ENCODE measurements around the gene UMAD1.

Gene UMAD1

GRCh38 chr7:7848246-7848645 lies 207.7 kb downstream of the UMAD1 start:
- no peak for DNase-seq

DNA sequence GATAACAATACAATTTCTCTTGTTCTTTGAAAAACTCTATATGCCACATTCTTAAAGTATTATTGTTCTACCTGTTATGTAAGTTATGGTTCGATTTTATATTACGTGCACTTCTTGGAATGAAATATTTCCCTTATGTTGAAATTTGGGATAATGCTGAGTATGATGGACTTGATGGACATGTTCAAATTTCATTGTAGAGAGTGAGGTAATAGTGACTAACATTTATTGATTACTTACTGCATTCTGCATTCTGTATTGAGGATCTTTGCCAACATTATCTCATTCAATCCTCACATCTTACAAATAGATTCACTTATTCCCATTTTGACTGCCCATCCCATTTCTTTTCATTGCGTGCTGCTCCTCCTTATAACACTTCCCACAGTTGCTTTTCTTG lies 208.3 kb downstream of the UMAD1 start:
- no peak for DNase-seq

DNA sequence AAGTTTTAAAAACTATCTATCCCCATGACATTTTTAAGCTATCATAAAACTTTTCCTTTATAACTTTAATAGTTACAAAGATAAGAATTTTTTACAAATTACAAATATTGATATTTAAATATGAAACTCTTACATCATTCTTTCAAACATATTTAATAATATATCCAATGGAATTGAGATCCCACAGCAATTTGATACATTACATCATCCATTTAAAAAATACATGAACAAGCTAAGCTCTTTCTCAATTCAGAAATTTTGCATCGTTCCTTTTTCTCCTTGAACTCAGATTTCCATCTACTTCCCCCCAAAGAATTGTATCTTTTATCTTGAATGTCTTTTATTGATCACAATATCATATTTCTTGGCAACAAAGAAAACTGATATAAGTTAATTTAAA lies 209.6 kb downstream of the UMAD1 start:
- no peak for DNase-seq

DNA sequence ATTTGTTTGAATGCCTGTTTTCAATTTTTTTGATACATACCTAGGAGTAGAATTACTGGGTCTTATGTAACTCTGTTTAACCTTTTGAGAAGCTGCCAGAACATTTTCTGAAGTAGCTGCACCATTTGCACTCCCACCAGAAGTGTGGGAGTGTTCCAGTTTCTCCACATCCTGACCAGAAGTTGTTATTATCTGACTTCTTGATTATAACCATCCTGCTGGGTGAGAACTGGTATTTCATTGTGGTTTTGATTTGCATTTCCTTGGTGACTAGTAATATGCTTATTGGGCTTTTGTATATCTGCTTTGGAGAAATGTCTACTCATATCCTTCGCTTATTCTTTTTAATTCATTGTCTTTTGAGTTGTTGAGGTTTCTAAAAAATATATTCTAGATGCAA lies 210.8 kb downstream of the UMAD1 start:
- DNase-seq, result no peak

DNA sequence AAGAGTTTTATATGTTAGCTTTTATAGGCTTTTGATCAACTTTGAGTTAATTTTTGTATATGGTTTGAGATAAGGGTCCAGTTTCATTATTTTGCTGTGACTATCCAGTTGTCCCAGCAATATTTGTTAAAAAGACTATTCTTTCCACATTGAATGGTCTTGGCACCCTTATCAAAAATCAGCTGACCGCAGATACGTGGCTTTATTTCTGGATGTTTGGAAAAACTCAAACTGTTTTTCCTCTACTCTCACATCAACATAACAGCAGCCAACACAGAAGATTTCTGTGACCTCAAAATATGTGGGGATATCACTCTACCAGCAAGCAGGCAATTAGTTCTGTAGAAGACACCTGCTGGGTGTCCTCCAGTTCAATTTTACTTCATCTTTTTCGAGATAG lies 211.4 kb downstream of the UMAD1 start:
- DNase-seq, result no peak

DNA sequence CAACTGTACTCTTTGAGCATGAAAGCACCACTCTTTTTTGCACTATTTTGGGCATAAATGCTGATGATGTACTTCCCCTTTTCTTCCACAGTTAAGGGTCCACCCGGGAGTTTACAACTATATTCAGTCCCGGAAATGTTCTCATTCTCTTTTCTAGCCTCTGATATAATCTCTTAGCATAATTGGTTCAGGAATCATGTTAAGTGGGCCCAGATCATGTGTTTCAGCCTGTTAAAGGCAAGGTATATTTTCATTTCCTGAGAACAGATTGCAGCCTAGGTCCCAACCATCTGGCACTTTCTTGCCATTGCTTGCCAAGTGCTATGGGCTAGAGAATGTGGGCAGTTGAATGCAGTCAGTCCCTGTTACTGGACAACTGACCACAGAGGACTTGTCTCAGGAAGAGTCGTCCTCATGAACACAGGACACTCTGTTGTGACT lies 216.6 kb downstream of the UMAD1 start:
- no peak for DNase-seq

GRCh38 chr7:7858559-7858958 lies 218.0 kb downstream of the UMAD1 start:
- DNase-seq, result no peak

DNA sequence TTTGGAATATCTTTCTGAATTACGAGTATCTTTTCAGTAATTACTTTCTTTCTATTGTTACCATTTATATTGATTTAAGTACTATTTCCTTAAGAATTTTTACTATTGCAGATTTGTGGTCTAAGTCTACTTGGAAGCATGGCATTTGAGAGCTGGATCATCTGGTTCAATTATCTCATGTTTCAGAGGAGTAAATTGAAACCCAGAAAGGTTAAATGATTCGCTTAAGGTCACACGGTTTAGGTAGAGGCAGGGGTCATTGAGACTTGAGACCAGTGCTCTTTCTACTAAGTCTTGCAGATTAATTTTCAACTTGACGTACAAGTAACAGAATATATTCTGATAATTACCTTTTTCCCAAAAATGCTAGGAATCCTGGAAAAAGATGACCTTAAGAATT lies 218.9 kb downstream of the UMAD1 start:
- no peak for DNase-seq

DNA sequence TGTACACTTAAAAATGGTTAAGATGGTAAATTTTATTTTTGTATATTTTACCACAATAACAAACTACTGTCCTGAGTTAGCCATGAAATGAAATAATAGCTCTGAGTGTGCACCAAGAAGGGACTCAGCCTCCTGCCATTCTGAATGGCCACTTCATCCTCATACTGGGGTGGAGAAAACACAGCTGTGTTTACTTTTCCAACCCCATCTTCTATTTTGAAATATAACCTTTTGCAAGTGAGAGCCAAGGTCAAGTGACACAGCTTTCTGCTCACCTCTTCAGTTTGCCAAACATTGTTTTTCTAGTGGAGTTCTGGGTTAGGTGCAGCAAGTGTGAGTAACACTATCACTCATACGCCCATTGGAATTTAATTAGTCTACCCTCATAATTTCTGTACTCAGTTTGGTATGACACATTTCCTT lies 220.7 kb downstream of the UMAD1 start:
- DNase-seq, result no peak

DNA sequence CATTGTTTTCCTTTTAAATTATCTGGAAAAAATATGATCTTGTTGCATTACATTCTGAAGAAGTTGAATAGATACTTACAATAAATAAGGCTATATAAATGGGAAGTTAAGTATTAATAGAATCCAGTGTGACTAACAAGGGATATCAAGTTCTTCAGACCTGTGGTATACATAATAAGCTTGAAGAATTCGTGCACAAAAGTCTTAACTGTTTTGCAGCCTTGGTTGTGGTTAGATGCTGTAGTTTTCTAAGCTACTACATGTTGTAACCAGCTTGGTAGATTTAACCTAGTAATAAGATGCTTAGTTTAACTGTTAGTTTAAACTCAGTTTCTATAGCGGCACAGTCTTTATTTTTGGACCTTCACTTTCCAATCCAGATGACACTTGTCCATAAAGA lies 221.8 kb downstream of the UMAD1 start:
- no peak for DNase-seq

DNA sequence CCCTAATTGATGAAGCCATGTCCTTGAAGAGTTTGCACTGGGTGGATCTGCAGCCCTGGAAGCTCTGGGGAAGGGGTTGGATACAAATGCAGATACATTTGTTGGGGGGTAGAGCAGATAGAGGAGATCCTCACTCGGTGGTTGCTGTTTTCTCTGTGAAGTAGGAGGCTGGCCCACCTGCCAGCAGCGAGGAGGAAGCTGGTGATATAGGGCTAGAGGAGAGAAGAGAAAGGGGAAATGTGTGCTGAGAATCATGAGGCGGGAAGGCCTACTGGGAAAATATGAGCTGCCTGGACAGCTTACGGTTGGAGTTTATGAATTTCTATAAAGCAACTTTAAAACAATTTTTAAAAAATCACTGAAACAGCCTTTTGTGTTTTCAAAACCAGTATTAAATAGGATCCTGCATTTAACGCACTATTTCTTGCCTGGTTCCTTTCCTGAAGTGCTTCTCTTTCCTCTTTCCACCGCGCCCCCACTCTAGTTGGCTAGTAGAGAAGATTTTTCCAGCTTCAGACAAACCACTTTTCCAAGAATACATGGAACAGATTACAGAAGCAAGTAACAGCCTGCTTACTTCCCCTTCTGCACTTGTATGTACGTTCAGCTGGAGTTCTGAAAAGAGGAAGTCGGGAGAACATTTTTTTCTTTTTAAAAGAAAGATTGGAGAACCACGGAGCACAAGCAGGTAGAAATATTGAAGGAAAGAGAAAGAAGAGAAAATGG lies 227.5 kb downstream of the UMAD1 start:
- DNase-seq, result no peak

GRCh38 chr7:7868572-7868899 lies 228.0 kb downstream of the UMAD1 start:
- DNase-seq, result no peak

DNA sequence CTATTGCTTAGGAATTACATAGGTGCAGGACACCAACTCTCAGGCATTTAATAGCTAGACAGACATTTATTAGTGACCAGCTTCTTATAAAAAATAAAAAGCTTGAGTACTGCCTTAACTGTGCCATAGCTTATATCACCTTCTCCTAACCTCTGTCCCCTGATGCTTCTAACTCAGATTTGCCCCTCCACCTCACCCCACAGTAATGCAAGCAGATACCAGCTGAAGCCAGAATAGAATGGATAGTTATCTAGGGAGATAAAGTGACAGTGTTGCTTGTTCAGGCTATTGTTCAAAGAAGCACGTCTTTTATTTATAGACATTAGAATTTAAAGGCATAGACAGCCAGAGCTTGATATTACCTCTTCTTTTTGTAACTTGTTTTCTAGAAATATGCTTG lies 228.5 kb downstream of the UMAD1 start:
- DNase-seq, result no peak

DNA sequence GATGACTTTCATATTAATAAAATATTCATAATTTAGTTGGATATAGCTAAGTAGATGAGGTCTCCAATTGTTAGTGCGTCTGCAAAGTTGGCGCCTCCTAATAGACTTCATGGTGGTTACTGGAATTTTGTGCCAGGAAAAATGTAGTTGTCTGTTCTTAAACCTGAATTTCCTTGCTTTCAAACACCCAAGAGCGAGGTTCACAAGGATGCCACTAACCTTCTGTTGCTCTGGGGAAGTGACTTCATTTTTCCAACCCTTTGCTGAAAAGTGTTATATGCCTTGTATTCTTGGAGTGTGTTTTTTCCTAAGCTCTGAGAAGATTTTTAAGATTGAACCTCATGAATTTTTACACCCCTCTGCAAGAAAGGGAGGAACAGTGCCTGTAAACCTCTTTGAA lies 229.1 kb downstream of the UMAD1 start:
- no peak for DNase-seq

- DNase-seq, result no peak
Measured at GRCh38 chr7:7870555-7870954, 230.0 kb downstream of the UMAD1 start.

DNA sequence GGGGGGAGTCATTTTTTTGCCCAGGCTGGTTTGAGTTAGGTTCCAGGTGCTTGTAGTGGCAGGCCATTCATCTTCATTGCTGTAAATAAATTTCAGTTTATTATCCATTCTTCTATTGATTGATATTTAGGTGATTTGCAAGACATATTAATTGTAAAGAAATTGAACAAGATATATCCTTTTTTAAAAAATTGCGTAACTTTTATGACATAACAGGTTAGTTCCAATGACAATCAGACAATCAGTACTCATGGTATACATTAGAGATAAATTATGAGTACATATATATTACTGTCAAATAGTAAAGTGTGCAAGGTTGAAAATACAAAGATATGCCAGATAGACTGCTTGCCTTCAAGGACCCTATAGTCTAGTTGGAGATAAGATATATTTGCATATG lies 235.9 kb downstream of the UMAD1 start:
- DNase-seq, result no peak

DNA sequence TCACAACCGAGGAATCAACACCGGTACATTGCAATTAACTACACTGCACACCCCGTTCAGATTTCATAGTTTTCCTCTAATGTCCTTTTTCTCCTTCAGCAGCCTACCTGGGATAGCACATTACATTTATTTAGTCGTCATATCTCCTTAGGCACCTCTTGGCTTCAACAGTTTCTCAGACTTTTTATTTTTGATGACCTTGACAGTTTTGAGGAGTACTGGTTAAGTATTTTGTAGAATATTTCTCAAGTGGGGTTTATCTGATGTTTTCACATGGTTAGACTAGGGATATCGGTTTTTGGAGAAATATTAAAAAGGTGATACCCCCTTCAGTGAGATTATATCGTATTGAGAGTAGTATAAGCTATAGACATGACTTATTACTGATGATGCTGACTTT lies 241.0 kb downstream of the UMAD1 start:
- no peak for DNase-seq

- no peak for DNase-seq
Measured at GRCh38 chr7:7882888-7883287, 242.3 kb downstream of the UMAD1 start.

DNA sequence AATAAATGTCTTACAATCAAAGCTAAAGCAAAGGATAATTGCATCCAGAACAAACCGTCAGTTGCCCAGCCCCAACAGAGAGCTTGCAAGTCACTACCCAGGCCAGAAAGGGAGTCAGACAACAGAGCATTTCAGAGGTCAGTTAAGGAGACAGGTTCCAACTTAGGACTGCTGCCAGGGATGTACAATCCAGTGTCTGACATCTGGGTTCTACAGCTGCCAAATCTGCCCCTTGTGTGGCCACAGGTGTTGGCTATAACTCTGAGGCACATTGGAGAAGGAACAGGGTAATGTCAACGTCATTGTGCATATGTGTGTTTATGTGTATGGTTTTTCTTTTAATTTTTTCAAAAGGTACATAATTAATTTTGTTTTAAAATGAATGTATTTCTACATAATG lies 242.8 kb downstream of the UMAD1 start:
- no peak for DNase-seq

GRCh38 chr7:7884855-7885254 lies 244.3 kb downstream of the UMAD1 start:
- no peak for DNase-seq

GRCh38 chr7:7889791-7890568 lies 249.4 kb downstream of the UMAD1 start:
- no peak for DNase-seq

GRCh38 chr7:7895004-7895650 lies 254.6 kb downstream of the UMAD1 start:
- no peak for DNase-seq

DNA sequence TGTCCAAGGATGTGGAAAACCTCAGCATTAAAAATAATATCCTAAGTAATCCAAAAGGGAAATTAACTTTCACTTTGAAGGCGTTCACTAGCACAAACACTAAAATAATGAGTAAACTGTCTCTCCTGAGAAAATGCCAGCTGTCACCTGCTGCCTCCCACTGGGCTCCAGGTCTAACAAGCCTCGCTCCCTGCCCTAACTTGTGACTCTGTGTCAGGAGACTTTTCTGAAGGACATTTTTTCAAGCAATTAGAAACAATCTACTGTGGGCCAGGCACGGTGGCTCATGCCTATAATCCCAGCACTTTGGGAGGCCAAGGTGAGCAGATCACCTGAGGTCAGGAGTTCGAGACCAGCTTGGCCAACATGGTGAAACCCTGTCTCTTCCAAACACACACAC lies 255.2 kb downstream of the UMAD1 start:
- DNase-seq, result no peak

GRCh38 chr7:7897509-7897908 lies 257.0 kb downstream of the UMAD1 start:
- DNase-seq, result no peak
